HS-27A (cell line): Measurements from ENCODE around the gene HOGA1.

ENCODE experiments used
- DNase-seq: peaks from one replicate; pipeline ENCODE4 v3.0.0-alpha.2; 2012; ENCODE audit warnings: low read depth, missing footprints

HOGA1 gene

GRCh38 chr10:97578171-97578844, 5.9 kb upstream of the HOGA1 start:
- no peak for DNase-seq

DNA sequence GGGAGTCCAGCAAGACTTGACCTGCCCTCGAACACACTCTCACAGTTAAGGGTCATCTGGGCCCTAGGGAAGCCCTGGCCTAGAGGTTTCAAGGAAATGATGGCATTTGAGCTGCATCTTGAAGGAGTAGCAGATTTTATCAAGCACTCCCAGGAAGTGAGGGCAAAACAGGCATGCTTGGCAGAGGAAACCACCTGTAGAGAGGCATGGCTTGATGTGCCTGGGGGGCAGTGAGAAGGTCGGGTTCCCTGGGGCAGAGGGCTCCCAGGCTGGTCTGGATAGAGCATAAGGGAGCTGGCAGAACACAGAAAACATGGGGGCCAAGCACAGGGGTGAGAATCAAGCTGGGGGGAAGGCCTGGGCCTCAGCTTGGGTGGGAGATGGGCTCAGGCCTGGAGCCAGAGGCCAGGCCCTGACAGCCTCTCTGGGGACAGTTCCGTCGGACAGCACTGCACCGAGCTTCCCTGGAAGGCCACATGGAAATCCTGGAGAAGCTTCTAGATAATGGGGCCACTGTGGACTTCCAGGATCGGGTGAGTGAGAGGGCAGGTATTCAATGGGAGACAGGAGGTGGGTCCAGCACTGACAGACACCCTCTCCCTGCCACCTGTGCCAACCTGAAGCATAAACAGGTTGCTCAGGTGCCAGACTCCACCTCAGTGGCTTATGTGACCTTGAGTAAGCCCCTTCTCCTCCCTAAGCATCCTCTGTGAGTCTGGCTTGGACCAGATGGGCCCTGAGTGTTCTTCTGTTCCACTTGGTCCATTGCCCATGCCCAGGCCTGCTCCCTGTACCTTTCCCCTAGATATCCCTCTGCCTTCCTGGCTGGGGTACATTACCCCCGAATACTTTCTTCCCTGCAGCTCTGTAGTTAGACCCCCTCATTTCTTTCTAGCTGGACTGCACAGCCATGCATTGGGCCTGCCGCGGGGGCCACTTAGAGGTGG, 3.5 kb upstream of the HOGA1 start:
- no peak for DNase-seq

- no peak for DNase-seq
These were observed 2.0 kb upstream of the HOGA1 start for GRCh38 chr10:97582169-97582568.

DNA sequence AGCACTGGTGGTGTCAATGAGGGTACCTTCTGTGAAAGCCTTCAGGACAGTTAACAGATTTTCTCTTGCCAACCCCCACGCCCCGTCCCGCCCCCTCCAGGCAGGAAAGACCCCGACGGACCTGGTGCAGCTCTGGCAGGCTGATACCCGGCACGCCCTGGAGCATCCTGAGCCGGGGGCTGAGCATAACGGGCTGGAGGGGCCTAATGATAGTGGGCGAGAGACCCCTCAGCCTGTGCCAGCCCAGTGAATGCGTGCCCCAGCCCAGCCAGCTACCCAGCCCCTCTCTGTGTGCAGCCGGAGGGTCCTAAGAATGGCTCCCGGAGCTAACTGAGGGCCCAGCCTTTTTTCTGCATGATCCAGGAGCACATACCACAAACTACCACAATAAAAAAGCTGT, 713 bp upstream of the HOGA1 start:
- DNase-seq: no peak

- DNase-seq: no peak
These were observed 729 bp downstream of the HOGA1 start for GRCh38 chr10:97584798-97585438.

- no peak for DNase-seq
These were observed 1.2 kb downstream of the HOGA1 start for GRCh38 chr10:97585439-97585811.

DNA sequence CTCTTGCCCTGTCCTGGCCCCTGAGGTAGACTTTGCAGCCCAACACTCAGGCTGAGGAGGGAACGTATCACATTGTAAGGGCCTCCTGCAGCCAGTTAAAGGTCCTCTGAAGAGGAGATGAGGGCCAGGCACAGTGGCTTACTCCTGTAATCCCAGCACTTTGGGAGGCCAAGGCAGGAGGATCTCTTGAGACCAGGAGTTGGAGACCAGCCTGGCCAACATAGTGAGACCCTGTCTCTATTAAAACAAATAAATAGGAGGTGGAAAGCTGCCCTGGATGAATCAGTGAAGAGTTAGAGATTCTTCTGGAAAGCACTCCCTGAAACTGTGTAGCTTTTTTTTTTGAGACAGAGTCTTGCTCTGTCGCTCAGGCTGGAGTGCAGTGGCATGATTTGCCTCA, 3.0 kb downstream of the HOGA1 start:
- DNase-seq: no peak

- no peak for DNase-seq
These were observed 5.3 kb downstream of the HOGA1 start, which contains the start of gene C10orf62 for GRCh38 chr10:97589479-97589878. Gene C10orf62 (plus strand): TSS chr10:97589721. CDS start chr10:97589898, 177 bp downstream.

- no peak for DNase-seq
These were observed 6.0 kb downstream of the HOGA1 start for GRCh38 chr10:97590082-97590747.

- no peak for DNase-seq
These were observed 6.7 kb downstream of the HOGA1 start for GRCh38 chr10:97590748-97591495.

DNA sequence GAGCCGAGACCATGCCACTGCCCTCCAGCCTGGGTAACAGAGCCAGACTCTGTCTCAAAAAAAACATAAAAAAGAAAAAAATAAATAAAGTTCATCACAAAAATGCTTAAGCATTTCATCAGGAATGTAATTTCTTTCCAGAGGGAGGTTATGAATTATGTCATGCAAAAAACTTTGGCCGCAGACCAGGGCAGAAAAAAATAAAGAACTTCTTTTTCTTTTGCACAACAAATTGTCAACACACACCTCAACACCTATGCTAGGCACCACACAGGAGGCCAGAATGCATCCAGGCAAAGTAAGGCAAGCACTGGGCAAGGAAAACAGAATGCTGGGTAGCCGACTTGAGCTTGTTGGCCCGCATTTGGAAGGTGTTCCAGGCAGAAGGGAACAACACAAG, 9.2 kb downstream of the HOGA1 start:
- no peak for DNase-seq

DNA sequence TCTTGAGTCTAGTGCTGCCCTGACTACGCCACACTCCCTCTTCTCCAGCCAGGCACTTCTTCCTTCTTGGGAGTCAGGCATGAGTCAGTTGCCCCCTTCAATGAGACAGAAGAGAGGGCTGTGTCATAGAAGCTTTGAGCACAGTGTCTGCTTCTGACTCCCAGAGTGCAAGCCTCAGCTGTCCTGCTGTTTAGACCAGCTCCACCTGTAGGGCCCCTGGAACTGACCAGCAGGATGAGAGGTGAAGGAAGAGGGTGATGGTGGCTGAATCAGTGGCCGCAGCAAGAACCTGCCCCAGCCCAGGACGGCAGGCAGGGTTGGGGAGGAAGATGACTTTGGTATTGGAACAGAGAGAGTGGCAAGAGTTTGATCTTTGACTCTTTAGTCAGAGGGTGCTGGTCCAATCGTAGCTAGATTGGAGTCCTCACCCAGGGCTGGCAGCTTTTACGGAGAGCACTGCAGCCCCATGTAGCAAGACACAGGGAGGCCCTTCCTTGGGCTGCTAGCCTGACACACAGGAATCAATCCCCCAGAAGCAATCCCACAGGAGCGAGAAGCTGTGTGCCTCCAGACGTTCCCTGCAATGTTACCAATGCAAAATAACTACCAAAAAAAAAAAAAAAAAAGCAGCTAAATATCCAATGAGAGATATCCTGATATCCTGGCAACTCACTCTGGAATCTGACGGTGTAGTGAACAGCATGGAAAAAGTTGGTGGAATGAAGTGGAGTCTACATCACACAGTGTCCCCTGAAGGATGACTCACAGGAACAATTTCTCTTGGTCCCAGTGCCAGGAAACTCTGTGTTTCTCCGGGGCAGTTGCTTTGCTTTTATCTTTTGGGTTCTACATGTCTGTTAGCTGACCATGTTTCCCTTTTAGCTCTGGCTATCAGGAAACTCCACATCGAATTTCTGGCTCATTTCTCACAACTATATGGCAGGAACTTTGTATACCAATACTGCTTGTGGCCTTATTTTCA, 12.2 kb downstream of the HOGA1 start:
- no peak for DNase-seq

- no peak for DNase-seq
These were observed 13.6 kb downstream of the HOGA1 start for GRCh38 chr10:97597778-97598177.

DNA sequence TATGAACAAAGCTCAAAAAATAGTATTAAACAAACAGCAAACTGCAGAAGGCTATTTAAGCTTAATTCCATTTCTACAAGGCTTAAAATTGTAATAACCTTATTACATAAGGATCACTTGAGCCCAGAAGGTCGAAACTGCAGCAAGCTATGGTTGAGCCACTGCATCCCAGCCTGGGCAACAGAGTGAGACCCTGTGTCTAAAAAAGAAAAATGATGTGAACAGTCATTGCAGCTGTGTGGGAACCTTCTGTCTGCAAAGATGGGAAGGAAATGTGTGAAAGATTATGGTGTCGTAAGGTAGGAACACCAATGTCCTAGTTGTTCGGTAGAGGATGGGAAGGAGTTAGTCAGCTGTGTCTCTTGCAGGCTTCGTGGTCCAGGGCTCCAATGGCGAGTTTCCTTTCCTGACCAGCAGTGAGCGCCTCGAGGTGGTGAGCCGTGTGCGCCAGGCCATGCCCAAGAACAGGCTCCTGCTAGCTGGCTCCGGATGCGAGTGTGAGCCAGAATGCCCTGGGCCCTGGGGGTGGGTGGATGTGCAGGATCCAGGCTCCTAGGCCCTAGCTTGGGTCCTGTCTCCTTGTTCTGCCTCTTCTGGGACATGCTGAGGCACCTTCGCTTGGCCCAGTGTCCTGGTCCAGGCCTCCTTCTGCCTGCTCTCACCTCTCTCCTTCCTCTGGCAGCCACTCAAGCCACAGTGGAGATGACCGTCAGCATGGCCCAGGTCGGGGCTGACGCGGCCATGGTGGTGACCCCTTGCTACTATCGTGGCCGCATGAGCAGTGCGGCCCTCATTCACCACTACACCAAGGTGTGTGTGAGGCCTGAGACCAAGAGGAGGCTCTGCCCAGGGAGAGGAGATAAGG, 14.4 kb downstream of the HOGA1 start:
- DNase-seq: no peak

DNA sequence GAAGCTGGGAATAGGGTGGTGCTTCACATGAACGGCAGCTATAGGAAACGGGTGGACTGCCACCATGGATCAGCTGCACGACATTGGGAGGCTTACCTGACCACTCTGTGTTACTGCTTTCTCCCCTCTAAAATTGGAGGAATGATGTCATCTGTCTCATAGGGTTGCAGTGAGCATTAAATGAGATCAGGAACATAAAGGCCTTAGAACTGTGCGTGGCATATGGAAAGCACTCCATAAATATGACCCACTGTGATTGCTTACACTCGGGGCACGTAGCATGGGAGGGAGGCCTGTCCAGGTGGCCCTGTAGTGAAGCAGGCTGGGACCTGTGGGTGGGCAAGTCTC, 15.1 kb downstream of the HOGA1 start:
- no peak for DNase-seq

- DNase-seq: no peak
These were observed 16.4 kb downstream of the HOGA1 start for GRCh38 chr10:97600616-97601015.

DNA sequence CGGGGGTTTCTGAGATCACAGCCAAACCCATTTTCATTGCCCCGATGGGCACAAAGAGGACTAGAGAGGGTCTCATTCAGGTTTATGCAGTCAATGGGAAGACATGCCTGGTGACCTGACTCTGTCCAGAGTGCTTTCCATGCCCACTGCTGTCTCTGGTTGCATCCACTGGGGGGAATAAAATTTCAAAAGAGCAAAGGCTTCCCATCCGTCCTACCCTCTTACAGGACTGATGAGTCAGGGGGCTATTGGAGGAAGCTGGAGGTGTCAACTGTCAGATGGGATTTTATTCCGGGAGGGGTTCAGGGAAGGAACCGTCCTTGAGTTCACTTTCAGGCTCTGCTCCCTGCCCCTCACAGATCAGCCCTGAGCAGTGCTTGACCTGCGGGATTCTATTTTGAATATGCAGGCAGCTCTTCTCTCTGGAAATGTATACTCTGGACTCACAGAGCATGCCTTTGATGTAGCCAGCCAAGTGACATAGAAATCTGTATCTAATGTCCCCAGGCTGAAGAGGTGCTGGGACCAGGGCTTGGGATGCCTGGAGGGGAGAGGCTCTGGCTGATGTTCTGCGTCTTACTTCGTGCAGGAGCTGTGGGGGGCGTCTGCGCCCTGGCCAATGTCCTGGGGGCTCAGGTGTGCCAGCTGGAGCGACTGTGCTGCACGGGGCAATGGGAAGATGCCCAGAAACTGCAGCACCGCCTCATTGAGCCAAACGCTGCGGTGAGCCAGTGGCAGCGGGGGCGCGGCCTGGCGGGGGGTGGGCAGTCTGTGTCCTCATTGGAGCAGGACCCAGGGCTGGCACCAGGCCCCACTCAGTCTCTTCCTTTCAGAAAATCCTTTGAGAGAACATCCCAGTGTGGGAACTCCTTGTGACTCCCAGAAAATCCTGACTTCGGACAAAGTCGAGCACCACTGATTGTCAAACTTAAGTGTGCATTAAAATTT, 17.4 kb downstream of the HOGA1 start:
- no peak for DNase-seq

DNA sequence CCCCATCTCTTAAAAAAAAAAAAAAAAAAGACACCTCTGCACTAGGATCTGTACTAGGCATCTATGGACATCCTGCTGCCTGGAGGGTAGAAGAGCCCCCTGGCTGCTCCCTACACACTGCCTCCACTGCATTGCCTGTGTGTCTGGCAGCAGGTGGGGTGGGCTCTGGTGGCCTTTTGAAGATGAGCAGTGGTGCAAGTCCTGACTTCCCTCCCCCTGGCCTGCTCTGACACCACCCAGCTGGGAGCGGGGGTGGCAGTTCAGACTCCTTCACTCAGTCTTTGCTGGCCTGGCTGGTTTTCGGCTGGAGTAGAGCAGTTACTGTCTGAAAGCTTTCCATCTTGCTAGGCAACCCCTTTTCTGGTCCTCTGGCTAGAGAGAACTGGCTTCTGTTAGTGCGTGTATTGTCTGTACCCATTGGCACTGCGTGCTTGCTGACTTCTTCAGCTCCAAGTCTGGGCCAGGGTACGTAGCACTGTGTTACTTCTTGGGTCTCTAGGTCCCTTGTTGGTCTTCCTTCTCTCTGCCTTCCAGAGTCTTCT, 23.0 kb downstream of the HOGA1 start:
- no peak for DNase-seq
